ENCODE results near the gene MCUB.
A peak's percentile ranks its signal among the peaks of the same experiment; 100 is the strongest.

Gene MCUB, protein sequence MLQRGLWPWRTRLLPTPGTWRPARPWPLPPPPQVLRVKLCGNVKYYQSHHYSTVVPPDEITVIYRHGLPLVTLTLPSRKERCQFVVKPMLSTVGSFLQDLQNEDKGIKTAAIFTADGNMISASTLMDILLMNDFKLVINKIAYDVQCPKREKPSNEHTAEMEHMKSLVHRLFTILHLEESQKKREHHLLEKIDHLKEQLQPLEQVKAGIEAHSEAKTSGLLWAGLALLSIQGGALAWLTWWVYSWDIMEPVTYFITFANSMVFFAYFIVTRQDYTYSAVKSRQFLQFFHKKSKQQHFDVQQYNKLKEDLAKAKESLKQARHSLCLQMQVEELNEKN

DNA sequence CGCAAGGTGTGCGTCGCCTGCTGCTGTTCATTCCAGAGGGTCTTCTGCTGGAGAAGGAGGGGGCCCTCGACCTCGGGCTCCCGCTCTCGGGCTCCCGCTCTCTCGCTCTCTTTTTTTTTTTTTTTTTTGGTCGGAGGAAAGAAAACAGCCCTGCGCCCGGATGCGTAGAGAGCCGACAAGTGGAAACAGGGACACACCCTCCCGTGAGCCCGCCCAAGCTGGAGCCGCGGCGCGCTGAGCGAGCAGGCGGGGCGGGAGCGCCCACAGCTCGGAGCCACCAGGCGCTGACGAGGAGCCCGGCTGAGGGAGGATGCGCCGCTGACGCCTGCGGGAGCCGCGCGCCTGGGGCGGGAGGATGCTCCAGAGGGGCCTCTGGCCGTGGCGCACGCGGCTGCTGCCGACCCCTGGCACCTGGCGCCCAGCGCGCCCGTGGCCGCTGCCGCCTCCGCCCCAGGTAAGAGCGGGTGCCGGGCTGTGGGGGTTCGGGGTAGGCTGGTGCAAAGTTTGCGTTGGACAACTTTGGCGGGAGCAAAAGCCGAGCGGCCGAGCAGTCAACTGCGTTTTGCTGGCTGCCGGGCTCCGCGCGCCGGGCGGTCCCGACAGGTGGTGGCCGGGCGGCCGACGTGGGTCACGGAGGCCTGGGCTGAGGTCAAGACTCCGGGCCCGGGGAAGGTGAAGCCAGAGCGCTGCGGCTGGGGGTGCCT is at the start of gene MCUB:
Gene MCUB, plus strand, starts transcription at position 264 of the 704 bp plus-strand sequence. Its CDS starts 92 bp downstream, at position 356.
- Histone ChIP-seq H3K36me3 (ENCODE audit: control insufficient read depth in 2 of 2, insufficient read depth in 1 of 2, low read length in 2 of 2) (no peaks in the 10 kb centered on the region), H3K27ac (ENCODE audit: extremely low read depth, low read depth, low read length) (peak within 1 kb of the TSS; percentile 82), H3K4me1 (ENCODE audit: control insufficient read depth, insufficient read depth, low read length) (peaks cover 6% of the 10 kb centered on the region; the same call in 1 of the 2 replicates), H3K4me3 (ENCODE audit: low read depth, low read length) (peak within 1 kb of the TSS; percentile 65), H3K9me3 (ENCODE audit: control insufficient read depth, insufficient read depth, low read depth, low read length) (no peaks in the 10 kb centered on the region)
- CTCF ChIA-PET: interaction anchor here (0.7 to 1.1 kb wide), 2 partner anchors 115 to 738 kb away, joined by 3 read pairs; no protein-coding TSS in a partner anchor
- POLR2A ChIA-PET: interaction anchor here (0.5 to 1.2 kb wide), 8 partner anchors 13 to 170 kb away, joined by 3 to 8 read pairs (median 4); partner anchors contain the start of genes CASP6, PLA2G12A and SEC24B
- TF ChIP-seq ZNF223 (tag by site-specific recombination; IDR thresholded peaks at IDR 0.05) (no peak), ZFP37 (tag by site-specific recombination; IDR thresholded peaks at IDR 0.05) (no peak), SALL2 (tag by site-specific recombination; IDR thresholded peaks at IDR 0.05; ENCODE audit: borderline replicate concordance) (no peak), ZNF626 (tag by site-specific recombination; IDR thresholded peaks at IDR 0.05) (no peak), ZNF426 (tag by site-specific recombination; IDR thresholded peaks at IDR 0.05) (no peak), REPIN1 (tag by site-specific recombination; IDR thresholded peaks at IDR 0.05; ENCODE audit: low read depth) (no peak), ZNF791 (tag by site-specific recombination; IDR thresholded peaks at IDR 0.05) (no peak), GLIS2 (tag by site-specific recombination; IDR thresholded peaks at IDR 0.05) (peak; percentile 40; the same call in 1 of the 2 replicates), ZFP41 (tag by site-specific recombination; IDR thresholded peaks at IDR 0.05; ENCODE audit: borderline replicate concordance) (no peak), ZBTB21 (tag by site-specific recombination; IDR thresholded peaks at IDR 0.05) (no peak), ZNF560 (tag by site-specific recombination; IDR thresholded peaks at IDR 0.05; ENCODE audit: borderline replicate concordance) (no peak), ZNF830 (tag by site-specific recombination; IDR thresholded peaks at IDR 0.05; ENCODE audit: low read depth) (no peak), ZNF302 (tag by site-specific recombination; IDR thresholded peaks at IDR 0.05; ENCODE audit: low read depth) (no peak), KLF9 (tag by site-specific recombination; IDR thresholded peaks at IDR 0.05; ENCODE audit: low read depth) (peak; percentile 84), KLF16 (tag by site-specific recombination; IDR thresholded peaks at IDR 0.05) (no peak), KLF10 (tag by site-specific recombination; IDR thresholded peaks at IDR 0.05) (peak; percentile 95), ZNF501 (tag by site-specific recombination; IDR thresholded peaks at IDR 0.05) (peak; percentile 53; the same call in 1 of the 2 replicates), KLF7 (tag by site-specific recombination; IDR thresholded peaks at IDR 0.05; ENCODE audit: borderline replicate concordance) (peak; percentile 38; the same call in 1 of the 2 replicates), ZBTB48 (tag by site-specific recombination; IDR thresholded peaks at IDR 0.05) (no peak), ZNF121 (tag by site-specific recombination; IDR thresholded peaks at IDR 0.05) (no peak), MZF1 (tag by site-specific recombination; IDR thresholded peaks at IDR 0.05; ENCODE audit: borderline replicate concordance) (no peak), PRDM1 (tag by site-specific recombination; IDR thresholded peaks at IDR 0.05) (no peak), ZNF394 (tag by site-specific recombination; IDR thresholded peaks at IDR 0.05; ENCODE audit: borderline replicate concordance) (no peak), ZNF169 (tag by site-specific recombination; IDR thresholded peaks at IDR 0.05) (no peak)
- TF ChIP-seq, protein P1, sequence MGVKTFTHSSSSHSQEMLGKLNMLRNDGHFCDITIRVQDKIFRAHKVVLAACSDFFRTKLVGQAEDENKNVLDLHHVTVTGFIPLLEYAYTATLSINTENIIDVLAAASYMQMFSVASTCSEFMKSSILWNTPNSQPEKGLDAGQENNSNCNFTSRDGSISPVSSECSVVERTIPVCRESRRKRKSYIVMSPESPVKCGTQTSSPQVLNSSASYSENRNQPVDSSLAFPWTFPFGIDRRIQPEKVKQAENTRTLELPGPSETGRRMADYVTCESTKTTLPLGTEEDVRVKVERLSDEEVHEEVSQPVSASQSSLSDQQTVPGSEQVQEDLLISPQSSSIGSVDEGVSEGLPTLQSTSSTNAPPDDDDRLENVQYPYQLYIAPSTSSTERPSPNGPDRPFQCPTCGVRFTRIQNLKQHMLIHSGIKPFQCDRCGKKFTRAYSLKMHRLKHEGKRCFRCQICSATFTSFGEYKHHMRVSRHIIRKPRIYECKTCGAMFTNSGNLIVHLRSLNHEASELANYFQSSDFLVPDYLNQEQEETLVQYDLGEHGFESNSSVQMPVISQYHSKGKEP (tag by site-specific recombination; IDR thresholded peaks at IDR 0.05): no peak
- TF ChIP-seq, protein P2, sequence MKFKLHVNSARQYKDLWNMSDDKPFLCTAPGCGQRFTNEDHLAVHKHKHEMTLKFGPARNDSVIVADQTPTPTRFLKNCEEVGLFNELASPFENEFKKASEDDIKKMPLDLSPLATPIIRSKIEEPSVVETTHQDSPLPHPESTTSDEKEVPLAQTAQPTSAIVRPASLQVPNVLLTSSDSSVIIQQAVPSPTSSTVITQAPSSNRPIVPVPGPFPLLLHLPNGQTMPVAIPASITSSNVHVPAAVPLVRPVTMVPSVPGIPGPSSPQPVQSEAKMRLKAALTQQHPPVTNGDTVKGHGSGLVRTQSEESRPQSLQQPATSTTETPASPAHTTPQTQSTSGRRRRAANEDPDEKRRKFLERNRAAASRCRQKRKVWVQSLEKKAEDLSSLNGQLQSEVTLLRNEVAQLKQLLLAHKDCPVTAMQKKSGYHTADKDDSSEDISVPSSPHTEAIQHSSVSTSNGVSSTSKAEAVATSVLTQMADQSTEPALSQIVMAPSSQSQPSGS (tag by site-specific recombination; IDR thresholded peaks at IDR 0.05; ENCODE audit: low read depth): no peak
- TF ChIP-seq, protein P3, sequence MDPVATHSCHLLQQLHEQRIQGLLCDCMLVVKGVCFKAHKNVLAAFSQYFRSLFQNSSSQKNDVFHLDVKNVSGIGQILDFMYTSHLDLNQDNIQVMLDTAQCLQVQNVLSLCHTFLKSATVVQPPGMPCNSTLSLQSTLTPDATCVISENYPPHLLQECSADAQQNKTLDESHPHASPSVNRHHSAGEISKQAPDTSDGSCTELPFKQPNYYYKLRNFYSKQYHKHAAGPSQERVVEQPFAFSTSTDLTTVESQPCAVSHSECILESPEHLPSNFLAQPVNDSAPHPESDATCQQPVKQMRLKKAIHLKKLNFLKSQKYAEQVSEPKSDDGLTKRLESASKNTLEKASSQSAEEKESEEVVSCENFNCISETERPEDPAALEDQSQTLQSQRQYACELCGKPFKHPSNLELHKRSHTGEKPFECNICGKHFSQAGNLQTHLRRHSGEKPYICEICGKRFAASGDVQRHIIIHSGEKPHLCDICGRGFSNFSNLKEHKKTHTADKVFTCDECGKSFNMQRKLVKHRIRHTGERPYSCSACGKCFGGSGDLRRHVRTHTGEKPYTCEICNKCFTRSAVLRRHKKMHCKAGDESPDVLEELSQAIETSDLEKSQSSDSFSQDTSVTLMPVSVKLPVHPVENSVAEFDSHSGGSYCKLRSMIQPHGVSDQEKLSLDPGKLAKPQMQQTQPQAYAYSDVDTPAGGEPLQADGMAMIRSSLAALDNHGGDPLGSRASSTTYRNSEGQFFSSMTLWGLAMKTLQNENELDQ (tag by site-specific recombination; IDR thresholded peaks at IDR 0.05; ENCODE audit: low read depth): no peak
- TF ChIP-seq, protein P4, sequence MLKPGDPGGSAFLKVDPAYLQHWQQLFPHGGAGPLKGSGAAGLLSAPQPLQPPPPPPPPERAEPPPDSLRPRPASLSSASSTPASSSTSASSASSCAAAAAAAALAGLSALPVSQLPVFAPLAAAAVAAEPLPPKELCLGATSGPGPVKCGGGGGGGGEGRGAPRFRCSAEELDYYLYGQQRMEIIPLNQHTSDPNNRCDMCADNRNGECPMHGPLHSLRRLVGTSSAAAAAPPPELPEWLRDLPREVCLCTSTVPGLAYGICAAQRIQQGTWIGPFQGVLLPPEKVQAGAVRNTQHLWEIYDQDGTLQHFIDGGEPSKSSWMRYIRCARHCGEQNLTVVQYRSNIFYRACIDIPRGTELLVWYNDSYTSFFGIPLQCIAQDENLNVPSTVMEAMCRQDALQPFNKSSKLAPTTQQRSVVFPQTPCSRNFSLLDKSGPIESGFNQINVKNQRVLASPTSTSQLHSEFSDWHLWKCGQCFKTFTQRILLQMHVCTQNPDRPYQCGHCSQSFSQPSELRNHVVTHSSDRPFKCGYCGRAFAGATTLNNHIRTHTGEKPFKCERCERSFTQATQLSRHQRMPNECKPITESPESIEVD (tag by site-specific recombination; IDR thresholded peaks at IDR 0.05): no peak
